ENCODE data around the gene CMTM3. TPM values are rescaled to one million over a fixed set of nuclear protein-coding genes. Genes with fewer than 3 reads are reported as not detected.
"Not testable (repeated sequence)": the region's sequence is repeated elsewhere in the genome, so short reads cannot be mapped to it uniquely, and the experiment has no call there.

Gene CMTM3
- total RNA-seq, 2 experiments from 2014 or later = 85.0 to 90.3 TPM

- CTCF ChIA-PET = interaction anchor here (0.9 to 2.2 kb wide), 5 partner anchors 9 to 250 kb away, joined by 4 to 11 read pairs (median 5); no protein-coding TSS in a partner anchor
- no peak for ATAC-seq
- H3K4me1 Mint-ChIP-seq = peaks cover 12% of the 10 kb centered on the region
- no peaks in the 10 kb centered on the region for H3K27me3 Mint-ChIP-seq
- DNase-seq = no peak
- no peaks in the 10 kb centered on the region for H3K9me3 Mint-ChIP-seq (ENCODE audit: low read depth)
- H3K4me3 Mint-ChIP-seq = no peak overlapping the region
- no peak overlapping the region for H3K27ac Mint-ChIP-seq
- H3K36me3 Mint-ChIP-seq = peaks cover 5% of the 10 kb centered on the region
Measured at GRCh38 chr16:66617728-66618127, 13.2 kb downstream of the CMTM3 start.

GRCh38 chr16:66618588-66619375 lies 14.3 kb downstream of the CMTM3 start:
- H3K9me3 Mint-ChIP-seq (ENCODE audit: low read depth) = no peaks in the 10 kb centered on the region
- DNase-seq (no peak), ATAC-seq (no peak)
- no peak overlapping the region for H3K27ac Mint-ChIP-seq
- H3K4me1 Mint-ChIP-seq = peaks cover 12% of the 10 kb centered on the region
- no peaks in the 10 kb centered on the region for H3K36me3 Mint-ChIP-seq
- CTCF ChIA-PET = interaction anchor here (1.5 to 3.0 kb wide), 4 partner anchors 10 to 249 kb away, joined by 5 to 11 read pairs (median 8); no protein-coding TSS in a partner anchor
- H3K4me3 Mint-ChIP-seq = no peak overlapping the region
- no peaks in the 10 kb centered on the region for H3K27me3 Mint-ChIP-seq

GRCh38 chr16:66619534-66620428 lies 15.3 kb downstream of the CMTM3 start:
- Mint-ChIP-seq H3K9me3 (ENCODE audit: low read depth) (no peaks in the 10 kb centered on the region), H3K27ac (no peak overlapping the region)
- ATAC-seq = no peak

GRCh38 chr16:66620429-66620795 lies 15.9 kb downstream of the CMTM3 start:
- CTCF ChIA-PET = interaction anchor here (1.1 to 3.0 kb wide), 4 partner anchors 12 to 214 kb away, joined by 4 to 9 read pairs (median 4); no protein-coding TSS in a partner anchor
- Mint-ChIP-seq H3K27me3 (no peaks in the 10 kb centered on the region), H3K9me3 (ENCODE audit: low read depth) (no peaks in the 10 kb centered on the region), H3K4me1 (peaks cover 12% of the 10 kb centered on the region), H3K27ac (no peak overlapping the region), H3K36me3 (no peaks in the 10 kb centered on the region), H3K4me3 (no peak overlapping the region)
- DNase-seq (no peak), ATAC-seq (no peak)

More at GRCh38 chr16:66619534-66620428, 15.3 kb downstream of the CMTM3 start:
- peaks cover 12% of the 10 kb centered on the region for H3K4me1 Mint-ChIP-seq
- CTCF ChIA-PET = interaction anchor here (1.1 to 3.0 kb wide), 5 partner anchors 11 to 248 kb away, joined by 4 to 9 read pairs (median 4); no protein-coding TSS in a partner anchor
- no peaks in the 10 kb centered on the region for H3K27me3 Mint-ChIP-seq
- H3K36me3 Mint-ChIP-seq = no peaks in the 10 kb centered on the region
- H3K4me3 Mint-ChIP-seq = no peak overlapping the region
- no peak for DNase-seq

- no peak for DNase-seq
- Mint-ChIP-seq H3K9me3 (ENCODE audit: low read depth) (no peaks in the 10 kb centered on the region), H3K27ac (no peak overlapping the region), H3K27me3 (no peaks in the 10 kb centered on the region), H3K4me3 (no peak overlapping the region), H3K4me1 (peaks cover 12% of the 10 kb centered on the region), H3K36me3 (no peaks in the 10 kb centered on the region)
- no peak for ATAC-seq
- CTCF ChIA-PET = interaction anchor here (3.7 kb wide), 1 partner anchor 13 kb away, joined by 11 read pairs; no protein-coding TSS in a partner anchor
Measured at GRCh38 chr16:66621973-66622372, 17.5 kb downstream of the CMTM3 start.

- Mint-ChIP-seq H3K36me3 (no peaks in the 10 kb centered on the region), H3K4me1 (peaks cover 12% of the 10 kb centered on the region), H3K27ac (no peak overlapping the region), H3K9me3 (ENCODE audit: low read depth) (no peaks in the 10 kb centered on the region), H3K4me3 (no peak overlapping the region), H3K27me3 (no peaks in the 10 kb centered on the region)
- no peak for DNase-seq
- CTCF ChIA-PET = interaction anchor here (1.0 to 3.7 kb wide), 2 partner anchors 14 to 28 kb away, joined by 3 to 11 read pairs; no protein-coding TSS in a partner anchor
- no peak for ATAC-seq
Measured at GRCh38 chr16:66622863-66623262, 18.4 kb downstream of the CMTM3 start.

GRCh38 chr16:66623755-66624154 lies 19.3 kb downstream of the CMTM3 start:
- Mint-ChIP-seq H3K4me1 (peaks cover 12% of the 10 kb centered on the region), H3K27ac (no peak overlapping the region), H3K27me3 (no peaks in the 10 kb centered on the region), H3K4me3 (no peak overlapping the region), H3K36me3 (no peaks in the 10 kb centered on the region), H3K9me3 (ENCODE audit: low read depth) (no peaks in the 10 kb centered on the region)
- CTCF ChIA-PET = interaction anchor here (1.0 to 3.7 kb wide), 3 partner anchors 14 to 28 kb away, joined by 3 to 11 read pairs (median 3); no protein-coding TSS in a partner anchor
- no peak for DNase-seq
- no peak for ATAC-seq

GRCh38 chr16:66627611-66628378 lies 23.3 kb downstream of the CMTM3 start:
- H3K4me3 Mint-ChIP-seq; DNase-seq; CTCF ChIA-PET; H3K36me3 Mint-ChIP-seq; H3K4me1 Mint-ChIP-seq; H3K27me3 Mint-ChIP-seq; ATAC-seq; H3K27ac Mint-ChIP-seq; H3K9me3 Mint-ChIP-seq (ENCODE audit: low read depth): not testable (repeated sequence)

GRCh38 chr16:66629856-66630255 lies 25.4 kb downstream of the CMTM3 start:
- no peaks in the 10 kb centered on the region for H3K27me3 Mint-ChIP-seq
- no peak for ATAC-seq
- H3K4me1 Mint-ChIP-seq = no peaks in the 10 kb centered on the region
- DNase-seq = no peak
- no peak overlapping the region for H3K27ac Mint-ChIP-seq
- no peaks in the 10 kb centered on the region for H3K9me3 Mint-ChIP-seq (ENCODE audit: low read depth)
- H3K36me3 Mint-ChIP-seq = no peaks in the 10 kb centered on the region
- CTCF ChIA-PET = interaction anchor here (1.1 kb wide), 1 partner anchor 22 kb away, joined by 5 read pairs; no protein-coding TSS in a partner anchor
- H3K4me3 Mint-ChIP-seq = no peak overlapping the region

GRCh38 chr16:66630561-66631260 lies 26.2 kb downstream of the CMTM3 start:
- H3K36me3 Mint-ChIP-seq; H3K27me3 Mint-ChIP-seq; H3K4me1 Mint-ChIP-seq; H3K27ac Mint-ChIP-seq; H3K4me3 Mint-ChIP-seq; DNase-seq; ATAC-seq; CTCF ChIA-PET; H3K9me3 Mint-ChIP-seq (ENCODE audit: low read depth): not testable (repeated sequence)

- H3K9me3 Mint-ChIP-seq (ENCODE audit: low read depth); H3K27me3 Mint-ChIP-seq; H3K4me1 Mint-ChIP-seq; CTCF ChIA-PET; H3K4me3 Mint-ChIP-seq; ATAC-seq; H3K36me3 Mint-ChIP-seq; H3K27ac Mint-ChIP-seq; DNase-seq: not testable (repeated sequence)
Measured at GRCh38 chr16:66631558-66631957, 27.1 kb downstream of the CMTM3 start.

- Mint-ChIP-seq H3K4me3 (no peak overlapping the region), H3K4me1 (no peaks in the 10 kb centered on the region), H3K9me3 (ENCODE audit: low read depth) (no peaks in the 10 kb centered on the region), H3K36me3 (no peaks in the 10 kb centered on the region), H3K27ac (no peak overlapping the region), H3K27me3 (peaks cover 11% of the 10 kb centered on the region)
- ATAC-seq = no peak
- no peak for DNase-seq
- CTCF ChIA-PET = interaction anchor here (1.2 to 1.5 kb wide), 2 partner anchors 26 to 233 kb away, joined by 3 to 7 read pairs; no protein-coding TSS in a partner anchor
Measured at GRCh38 chr16:66634527-66635196, 30.2 kb downstream of the CMTM3 start.
